HG03135 (cell line): ENCODE measurements around the gene TMEM132C.

Experiments used
- ATAC-seq: cut with Tn5 transposase; IDR thresholded peaks from one replicate; pipeline ENCODE4 v1.9.1; 2021; ENCODE audit warnings: mild to moderate bottlenecking, moderate library complexity; ENCODE audit not compliant: unreplicated experiment

Gene TMEM132C

DNA sequence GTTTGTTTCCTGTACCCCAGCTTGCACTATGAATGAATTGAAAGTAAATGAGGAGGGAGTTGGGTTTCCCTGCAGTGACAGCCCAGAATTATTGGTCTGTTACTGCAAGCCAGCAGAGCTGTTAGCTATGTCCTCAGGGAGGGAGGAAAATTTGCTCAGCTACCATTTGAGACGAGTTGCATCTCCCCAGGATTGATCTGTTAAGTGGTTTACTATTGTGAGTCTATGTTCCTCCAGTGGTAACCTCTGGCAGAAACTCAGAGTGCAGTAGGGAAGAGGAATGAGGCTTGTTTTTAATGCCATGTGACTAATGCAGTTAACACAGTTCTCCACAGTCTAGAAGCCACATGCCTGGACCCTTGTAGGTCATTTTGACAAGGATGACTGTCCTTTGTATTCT lies 382.9 kb downstream of the TMEM132C start:
- no peak for ATAC-seq

DNA sequence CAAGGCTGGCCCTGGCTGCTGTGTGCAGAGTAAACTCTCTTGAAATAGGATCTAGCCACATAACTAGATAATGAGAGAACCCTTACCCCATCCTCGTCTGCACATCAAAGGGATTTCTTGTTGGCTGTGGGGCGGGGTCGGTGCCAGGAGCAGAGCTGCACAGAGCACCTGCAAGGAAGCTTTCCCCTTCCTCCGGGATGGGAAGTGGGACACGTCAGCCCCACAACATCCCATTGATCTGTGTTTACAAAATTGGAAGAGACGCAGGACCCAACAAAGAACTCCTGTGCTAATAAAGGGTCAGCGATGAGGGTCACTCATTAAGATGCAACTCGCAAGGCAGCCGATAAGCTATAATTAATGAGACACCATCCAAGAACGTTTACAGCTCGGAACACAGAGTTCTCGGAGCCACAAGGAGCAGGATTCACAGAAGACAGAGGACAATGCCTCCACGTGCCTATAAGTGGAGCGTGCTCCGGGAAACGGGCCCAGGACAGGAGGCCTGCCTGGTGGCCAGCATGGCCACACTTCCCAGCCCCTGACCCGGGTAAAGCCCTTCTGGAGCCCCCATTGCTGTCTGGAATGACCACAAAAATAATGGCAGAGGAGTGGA lies 385.3 kb downstream of the TMEM132C start:
- ATAC-seq: no peak

DNA sequence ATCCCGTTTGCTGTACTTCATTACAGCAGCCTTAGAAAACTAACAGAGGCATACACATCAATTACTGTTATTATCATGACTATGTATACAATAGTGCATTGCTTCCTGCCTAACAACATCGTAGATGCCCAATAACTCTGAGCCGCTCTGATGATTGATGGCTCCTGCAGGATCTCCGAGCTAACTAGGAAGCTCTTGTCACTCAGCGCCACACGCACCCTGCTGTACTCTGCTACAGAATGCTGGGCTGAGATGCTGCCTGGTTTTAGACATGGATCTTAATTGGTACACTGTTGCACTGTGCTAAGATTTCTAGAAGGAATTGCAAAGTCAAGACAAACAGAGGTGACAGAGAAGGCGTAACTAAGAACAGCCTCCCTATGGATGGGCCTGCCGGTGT lies 387.5 kb downstream of the TMEM132C start:
- no peak for ATAC-seq

DNA sequence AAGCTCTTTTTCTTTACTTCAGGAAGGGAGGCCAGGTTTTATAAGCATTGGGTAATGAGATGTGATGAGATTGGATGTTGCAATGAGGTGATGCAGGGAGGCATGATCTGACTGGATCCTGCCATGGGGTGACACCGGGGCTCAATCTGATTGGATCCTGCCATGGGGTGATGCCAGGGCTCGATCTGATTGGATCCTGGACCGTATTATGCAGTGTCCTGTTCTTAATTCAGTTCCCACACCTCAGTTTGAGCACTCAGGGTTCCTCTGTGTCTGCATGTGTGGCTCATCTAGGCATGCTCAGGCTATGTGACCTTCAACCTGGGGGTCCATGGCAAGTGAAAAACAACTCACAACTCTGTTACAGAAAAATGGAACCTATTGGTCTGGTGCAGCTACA lies 390.4 kb downstream of the TMEM132C start:
- no peak for ATAC-seq

DNA sequence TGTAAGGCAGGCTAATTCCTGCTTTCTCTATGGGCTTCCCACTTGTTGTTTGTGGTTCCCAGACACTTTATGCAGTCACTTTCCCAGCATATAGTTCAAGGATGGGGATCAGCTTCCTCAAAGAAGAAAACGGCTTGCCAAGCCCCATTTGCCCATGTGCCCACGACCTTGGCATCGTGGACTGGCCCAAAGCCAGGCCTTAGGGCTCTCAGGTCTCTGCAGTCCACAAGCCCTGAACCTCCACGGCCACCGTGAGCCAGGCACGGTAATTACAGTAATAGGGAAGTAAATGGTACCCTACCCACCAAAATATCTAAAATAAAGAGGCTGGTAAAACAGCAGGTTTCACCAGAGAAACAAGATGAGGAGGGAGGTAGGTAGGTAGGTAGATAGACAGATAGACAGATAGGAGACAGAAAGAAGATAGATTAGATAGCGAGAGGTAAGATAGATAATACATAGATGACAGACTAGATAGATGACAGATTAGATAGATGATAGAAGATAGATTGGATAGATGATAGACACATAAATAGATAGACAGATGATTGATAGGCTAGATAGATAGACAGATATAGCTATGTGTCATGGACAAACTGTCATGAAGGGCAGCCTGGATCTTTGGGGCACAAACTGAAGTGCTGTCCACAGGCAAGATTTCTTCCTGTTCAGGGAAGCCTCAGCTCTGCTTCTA lies 393.7 kb downstream of the TMEM132C start:
- no peak for ATAC-seq

DNA sequence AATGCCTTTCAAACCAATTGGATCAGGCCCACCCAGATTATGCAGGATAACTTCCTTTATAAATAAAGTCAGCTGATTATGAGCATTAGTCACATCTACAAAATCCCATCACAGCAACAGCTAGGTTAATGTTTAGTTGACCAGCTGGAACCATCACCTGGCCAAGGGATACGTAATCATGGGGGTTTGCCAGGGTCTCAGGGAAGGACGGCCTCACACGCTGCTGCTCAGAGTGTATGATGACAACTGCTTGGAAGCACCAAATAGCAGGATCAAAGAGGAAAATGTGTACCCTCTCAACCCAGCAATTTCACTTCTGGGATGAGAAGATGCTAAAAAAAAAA lies 394.2 kb downstream of the TMEM132C start:
- ATAC-seq: no peak

DNA sequence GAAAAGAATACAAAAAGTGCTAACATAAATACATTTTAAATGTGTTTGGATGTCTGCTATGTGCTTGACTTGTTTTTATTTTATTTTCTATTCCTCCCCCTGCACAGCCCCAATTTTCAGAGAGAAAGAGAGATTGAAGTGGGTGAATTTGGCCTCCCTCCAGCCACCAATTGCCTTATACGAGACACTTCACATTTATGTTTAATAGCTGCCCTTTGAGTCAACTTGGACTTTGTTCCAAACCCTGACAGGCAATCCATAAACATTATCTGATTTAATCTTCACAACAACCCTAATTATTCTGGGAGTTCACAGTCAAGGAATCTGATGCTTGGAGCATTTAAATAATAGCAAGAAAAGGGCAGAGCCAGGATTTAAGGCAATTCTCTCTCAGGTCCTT lies 395.1 kb downstream of the TMEM132C start:
- ATAC-seq: no peak

DNA sequence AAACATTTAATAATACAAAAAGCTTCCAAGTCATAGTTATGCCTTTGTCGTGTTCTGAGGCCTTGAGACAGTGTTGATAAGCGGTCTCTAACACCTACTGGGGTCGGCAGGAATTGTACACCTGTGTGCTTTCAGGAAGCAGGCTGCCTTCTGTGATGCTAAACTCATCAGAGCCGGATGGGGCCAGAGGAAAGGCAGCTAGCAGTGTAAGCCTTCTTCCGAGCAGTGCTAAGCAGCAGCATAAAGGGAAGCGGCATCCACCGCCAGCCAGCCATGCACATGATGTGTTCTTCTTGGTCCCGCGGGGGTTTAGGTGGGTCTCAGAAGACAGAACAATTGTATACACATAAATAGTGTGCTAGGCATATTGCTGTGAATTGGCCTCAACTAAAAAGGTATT lies 397.5 kb downstream of the TMEM132C start:
- no peak for ATAC-seq

DNA sequence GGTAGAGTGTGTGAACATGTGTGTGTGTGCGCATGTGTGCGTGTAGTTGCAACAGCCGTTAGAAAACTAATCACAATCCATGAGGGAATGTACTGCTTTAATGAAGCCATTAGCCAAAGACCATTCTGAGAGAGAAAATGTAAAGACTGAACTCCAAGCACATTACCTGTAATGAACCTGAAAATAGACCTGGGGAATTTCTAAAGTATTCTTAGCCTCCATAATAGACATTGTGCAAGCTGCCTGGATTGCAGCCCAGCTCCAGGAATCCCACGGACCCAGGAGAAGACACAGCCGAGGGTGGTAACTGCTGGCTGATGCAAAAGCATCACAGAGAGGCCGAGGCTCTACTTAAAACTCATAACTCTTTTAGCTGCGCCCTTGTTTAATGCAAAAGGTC lies 400.2 kb downstream of the TMEM132C start:
- ATAC-seq: no peak

DNA sequence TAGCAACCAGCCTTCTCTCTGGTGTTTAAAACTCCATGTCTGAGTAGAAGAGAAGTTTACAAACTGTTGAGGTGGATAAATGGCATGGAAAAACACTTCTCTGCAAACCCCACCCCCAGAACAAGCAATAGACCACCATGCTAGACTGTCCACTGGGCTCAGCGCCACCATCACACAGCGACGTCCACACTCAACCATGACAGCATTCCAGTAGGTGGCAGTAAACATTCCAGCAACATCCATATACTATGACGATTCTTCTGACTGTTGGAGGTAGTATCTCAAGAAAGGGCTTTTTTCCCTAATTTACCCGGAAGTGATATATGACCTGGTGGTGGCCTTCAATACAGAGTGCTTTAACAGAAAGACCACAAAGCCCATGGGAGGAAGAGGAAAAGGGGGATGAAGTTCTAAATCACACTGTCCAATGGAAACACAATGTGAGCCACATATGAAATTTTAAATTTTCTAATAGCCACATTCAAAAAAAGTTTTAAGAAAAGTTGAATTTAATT lies 404.6 kb downstream of the TMEM132C start:
- ATAC-seq: no peak

DNA sequence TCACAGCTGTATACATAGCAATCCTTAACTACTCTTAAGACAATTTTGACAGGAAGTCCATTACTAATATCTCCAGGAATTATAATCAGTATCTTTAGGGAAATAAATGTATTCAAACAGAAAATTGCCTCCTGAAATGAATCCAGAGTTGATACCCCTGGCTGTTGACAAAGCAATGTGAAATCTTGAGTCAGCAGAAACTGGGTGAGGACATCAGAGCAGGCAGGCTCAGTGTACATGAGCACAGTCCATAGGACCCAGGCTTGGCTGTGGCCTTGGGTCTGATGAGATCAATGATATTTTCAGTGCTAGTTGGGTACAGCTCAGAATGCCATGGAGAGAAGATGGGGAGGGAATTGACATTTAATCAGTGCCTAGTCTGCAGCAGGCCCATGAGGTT lies 405.5 kb downstream of the TMEM132C start:
- ATAC-seq: no peak

DNA sequence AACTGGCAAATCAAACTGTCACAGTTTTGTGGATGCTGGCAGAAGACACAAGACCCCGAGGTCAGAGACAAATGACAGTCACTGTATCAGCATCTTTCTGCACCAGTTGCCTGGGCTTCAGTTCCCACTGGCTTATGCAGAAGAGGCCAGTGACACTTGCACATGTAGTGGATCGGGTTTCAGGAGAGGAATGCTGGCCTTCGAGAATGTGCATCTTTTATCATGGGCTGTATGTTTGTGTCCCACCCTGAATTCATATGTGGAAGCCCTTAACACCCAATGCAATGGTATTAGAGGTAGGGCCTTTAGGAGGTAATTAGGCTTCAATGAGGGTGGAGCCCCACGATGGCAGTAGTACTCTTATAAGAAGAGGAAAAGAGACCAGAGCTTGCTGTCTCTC lies 405.9 kb downstream of the TMEM132C start:
- ATAC-seq: no peak

DNA sequence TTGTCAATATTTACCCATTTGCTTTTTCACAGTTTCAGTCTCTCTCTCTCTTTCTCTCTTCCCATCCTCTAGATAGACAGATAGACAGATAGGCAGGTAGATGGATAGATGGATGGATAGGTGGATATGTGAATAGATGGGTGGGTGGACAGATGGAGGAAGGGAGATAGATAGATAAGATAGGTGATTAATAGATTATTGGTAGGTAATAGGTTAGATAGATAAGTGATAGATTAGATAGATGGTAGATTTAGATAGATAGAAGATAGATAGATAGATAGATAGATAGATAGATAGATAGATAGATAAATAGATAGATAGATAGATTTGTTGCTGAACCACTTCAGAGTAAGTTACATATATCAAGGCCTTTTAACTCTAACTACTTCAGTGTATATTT lies 408.6 kb downstream of the TMEM132C start:
- no peak for ATAC-seq

DNA sequence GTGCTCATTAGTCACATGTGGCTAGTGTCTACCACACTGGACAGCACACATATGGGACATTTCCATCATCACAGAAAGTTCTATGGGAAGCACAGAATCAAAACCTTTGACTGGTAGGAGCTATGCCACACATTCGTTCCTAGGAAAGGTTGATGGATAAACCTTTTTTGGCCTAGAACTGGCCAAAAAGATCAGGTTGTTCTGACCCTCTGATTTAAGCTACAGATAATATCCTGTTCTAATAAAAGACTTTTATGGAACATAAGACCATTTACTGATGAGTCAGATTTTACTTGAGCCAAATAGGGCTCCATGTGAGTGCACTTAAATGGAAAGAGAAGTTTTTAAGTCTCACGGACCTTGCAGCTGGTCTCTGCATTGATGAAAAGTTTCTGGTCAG lies 413.6 kb downstream of the TMEM132C start:
- ATAC-seq: no peak

DNA sequence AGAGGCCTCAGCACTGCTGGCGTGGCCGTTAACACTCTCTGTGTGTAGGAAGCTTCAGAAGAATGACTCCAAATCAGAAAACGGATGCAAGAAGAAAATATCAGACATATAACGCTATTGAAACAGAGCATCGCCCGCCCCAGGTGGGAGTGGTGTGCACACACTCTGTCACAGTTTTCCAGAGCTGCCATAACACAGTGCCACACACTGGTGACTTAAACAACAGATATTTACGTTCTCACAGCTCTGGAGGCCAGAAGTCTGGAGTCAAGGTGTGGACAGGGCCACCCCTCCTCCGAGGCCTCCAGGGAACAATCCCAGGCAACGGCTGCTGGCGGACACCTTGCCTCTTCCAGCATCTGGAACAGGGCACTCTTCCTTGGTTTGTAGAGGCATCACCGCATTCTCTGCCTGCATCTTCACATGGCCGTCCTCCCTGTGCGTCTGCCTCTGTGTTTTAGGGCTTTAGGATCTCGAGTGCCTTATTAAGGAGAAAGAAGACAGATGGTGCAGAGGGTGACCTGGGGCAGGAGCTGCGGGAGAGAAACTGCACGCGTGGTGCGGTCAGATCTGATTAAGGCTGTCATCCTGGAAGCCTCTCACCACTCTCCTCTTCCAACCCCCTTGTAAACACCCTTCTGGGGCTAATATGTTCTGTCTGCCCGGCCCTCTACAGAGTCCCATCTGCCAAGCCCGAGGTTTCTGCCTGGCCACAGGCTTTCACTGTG lies 415.7 kb downstream of the TMEM132C start:
- no peak for ATAC-seq

DNA sequence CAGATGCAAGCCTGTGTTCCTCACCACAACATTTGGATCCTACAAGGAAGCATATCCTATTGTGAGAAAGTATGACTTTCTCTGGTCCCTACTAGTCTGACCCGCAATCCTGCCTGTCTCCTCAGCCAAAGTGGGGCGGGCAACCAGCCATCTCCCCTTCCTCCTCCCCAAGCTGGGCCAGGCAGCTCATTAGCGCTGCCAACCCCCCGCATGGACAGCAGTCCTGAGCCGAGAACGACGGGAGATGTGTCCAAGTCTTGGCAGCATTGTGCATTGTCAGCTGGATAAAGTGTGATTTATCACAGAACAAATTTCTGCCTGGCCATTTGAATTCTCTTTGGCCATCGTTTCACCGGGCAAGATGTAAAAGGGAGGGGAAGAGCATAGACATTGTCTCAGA lies 417.4 kb downstream of the TMEM132C start:
- ATAC-seq: no peak

DNA sequence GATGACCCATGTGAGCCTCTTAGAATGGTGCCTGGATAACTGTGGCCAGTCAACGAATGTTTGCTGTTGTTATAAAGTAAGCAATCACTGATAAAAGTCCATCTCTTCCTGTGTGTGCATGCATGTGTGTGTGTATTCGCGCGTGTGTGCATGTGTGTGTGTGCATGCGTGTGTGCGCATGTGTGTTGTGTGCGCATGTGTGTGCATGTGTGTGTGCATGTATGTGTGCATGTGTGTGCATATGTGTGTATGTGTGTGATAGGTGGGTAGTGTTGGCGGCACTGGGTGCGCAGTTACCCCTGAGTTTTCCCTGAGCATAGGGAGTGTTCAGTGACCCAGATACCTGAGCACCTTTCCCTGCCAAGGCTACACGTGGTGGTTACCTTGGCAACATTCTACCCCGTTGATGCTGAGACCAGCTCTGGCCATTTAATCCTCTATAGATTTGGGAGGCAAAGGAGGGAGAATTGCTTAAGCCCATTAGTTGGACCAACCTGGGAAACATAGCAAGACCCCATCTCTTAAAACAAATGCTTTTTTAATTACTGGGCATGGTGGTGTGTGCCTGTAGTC lies 419.0 kb downstream of the TMEM132C start:
- no peak for ATAC-seq

DNA sequence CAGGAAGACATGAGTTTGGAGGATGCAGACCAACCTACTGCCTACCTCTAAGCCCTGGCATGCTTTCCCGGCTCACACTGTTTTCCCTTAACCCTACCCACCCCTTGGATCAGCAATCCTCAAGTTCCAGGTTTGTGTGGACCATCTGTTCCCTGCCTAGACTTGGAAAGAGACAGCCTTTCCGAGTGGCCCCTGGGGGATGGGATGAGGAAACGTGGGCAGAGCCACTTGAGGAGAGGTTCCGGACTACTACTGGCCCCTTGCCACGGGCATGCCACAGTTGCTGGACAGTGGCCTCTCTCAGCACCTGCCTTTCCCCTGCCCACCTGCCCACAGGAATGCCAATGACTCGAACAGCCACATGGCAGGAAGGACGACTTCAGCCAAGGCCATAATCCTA lies 420.9 kb downstream of the TMEM132C start:
- no peak for ATAC-seq

DNA sequence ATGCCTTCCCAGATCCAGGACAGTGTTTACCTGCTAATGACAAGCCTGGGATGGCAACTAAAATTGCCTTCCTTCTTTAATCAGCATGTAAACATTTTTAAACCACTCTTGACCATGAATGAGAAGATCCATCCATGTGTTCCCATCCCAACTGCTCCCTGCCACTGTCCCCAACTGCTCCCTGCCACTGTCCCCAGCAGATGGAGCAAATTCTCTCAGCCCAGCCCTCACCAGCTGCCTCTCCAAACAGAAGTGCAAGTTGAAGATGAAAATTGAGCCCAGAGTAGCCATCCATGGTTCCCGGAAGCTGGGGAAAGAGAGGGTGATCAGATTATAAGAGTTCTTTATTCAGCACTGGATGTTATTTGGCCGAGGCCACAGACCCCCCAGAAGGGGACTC lies 423.7 kb downstream of the TMEM132C start:
- ATAC-seq: no peak

DNA sequence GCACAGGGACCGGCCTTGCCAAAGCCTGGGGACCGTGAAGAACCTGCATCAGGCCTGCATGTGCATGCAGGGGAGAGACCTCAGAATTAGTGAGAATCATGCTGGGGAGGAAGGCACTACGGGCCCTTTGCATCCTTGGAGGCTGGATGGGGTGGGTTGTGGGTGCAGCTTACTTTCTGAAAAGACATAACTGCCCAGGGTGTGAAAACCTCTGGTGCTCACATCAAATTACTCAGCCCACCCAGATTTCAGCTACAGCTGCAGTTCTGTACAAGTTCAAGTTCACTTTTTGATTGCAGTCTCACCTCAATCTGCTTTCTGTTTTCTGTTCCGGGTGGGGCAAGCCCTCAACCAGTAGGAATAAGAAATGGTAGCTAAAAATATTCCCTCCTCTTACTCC lies 426.1 kb downstream of the TMEM132C start:
- no peak for ATAC-seq

DNA sequence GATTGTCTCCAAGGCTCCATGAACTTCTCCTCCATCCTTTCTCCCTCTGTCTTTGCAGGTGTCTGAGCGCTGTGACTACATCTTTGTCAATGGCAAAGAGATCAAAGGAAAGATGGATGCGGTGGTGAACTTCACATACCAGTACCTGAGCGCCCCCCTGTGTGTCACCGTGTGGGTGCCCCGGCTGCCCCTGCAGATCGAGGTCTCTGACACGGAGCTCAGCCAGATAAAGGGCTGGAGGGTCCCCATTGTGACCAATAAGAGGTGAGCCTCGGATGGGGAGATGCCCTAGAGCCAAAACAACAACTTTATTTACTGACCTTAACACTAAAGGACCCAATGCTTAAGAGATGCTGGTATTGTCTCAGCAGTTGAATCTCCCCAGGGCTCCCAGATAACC lies 426.8 kb downstream of the TMEM132C start:
- ATAC-seq: no peak

DNA sequence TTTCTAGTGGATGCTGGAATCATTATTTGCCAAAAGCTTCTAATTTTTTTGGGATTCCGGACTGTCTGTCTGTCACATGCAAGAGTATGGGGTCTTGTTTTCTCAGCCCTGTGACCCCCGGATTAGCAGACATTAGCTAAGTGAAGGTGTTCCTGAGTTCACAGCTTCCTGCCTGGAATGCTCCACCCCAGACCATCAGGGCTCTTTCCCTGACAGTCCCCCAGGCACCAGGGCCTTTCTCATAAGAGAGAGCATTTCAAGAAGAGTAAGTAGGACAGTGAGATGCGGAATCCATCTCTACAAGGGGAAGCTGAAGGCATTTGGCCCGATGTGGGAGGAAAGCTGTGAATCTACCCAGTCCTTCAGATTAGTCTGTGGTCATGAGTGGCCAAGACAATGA lies 427.5 kb downstream of the TMEM132C start:
- no peak for ATAC-seq
